GM12878 (cell line): Measurements from ENCODE around the gene COQ8B. TPM values are rescaled to one million over a fixed set of nuclear protein-coding genes. Genes with fewer than 3 reads are reported as not detected.

Experiments
- ATAC-seq: fragments of 200-7000 bp; cut with Tn5 transposase; 3 replicates; pipeline ENCODE4 v1.9.1; 2020; ENCODE audit warnings: mild to moderate bottlenecking, moderate library complexity
- BruUV-seq: library from RNA; stranded (reverse); fragments of 400-500 nt; replicated peaks from 2 replicates; lab custom pipeline; 2021; lab: Mats Ljungman, UMichigan
- CTCF ChIA-PET: fragments of 300-600 bp; sonication (Branson Sonifier 250); formaldehyde crosslinking; extraction: SDS; loops from one replicate; lab custom pipeline; 2021; ENCODE audit warnings: inconsistent platforms; lab: Yijun Ruan, JAX
- POLR2A ChIA-PET: fragments of 350-600 bp; formaldehyde crosslinking; extraction: SDS; loops from one replicate; lab custom pipeline; 2021; ENCODE audit warnings: inconsistent platforms; lab: Charles Lee
- RAD21 ChIA-PET: fragments of 300-600 bp; sonication (Branson Sonifier 250); formaldehyde crosslinking; loops from one replicate; lab custom pipeline; 2023; ENCODE audit warnings: antibody characterized with exemption; ENCODE audit not compliant: unreplicated experiment; lab: Charles Lee
- SMC1A ChIA-PET: fragments of 300-600 bp; sonication (Branson Sonifier 250); formaldehyde crosslinking; loops from one replicate; lab custom pipeline; 2023; ENCODE audit not compliant: unreplicated experiment, uncharacterized antibody; lab: Charles Lee
- DNase-seq: peaks from one replicate; pipeline ENCODE4 v3.0.0-alpha.2; 2011; ENCODE audit warnings: low read depth, low spot score
- FAIRE-seq: peaks from 3 replicates; lab custom pipeline; 2011; peaks lifted over from hg19 to GRCh38; lab: Jason Lieb, UNC
- H2AFZ ChIP-seq: 2 replicates; pipeline ENCODE4 v1.6.0; 2011; ENCODE audit warnings: low read depth, low read length, control low read depth; ENCODE audit not compliant: control insufficient read depth
- H3K27ac ChIP-seq: 2 replicates; pipeline ENCODE4 v1.5.1; 2011; ENCODE audit warnings: control low read depth; ENCODE audit not compliant: control insufficient read depth, insufficient read depth
- H3K27me3 ChIP-seq, 2 experiments: replicated peaks in 1 of 2; 2 replicates each; pipeline versions ENCODE4 v1.6.0 to v1.6.1; 2011; ENCODE audit warnings: low read length in 1 of 2; ENCODE audit not compliant: control insufficient read depth in 2 of 2, insufficient read depth in 2 of 2
- H3K36me3 ChIP-seq, 2 experiments: 2 replicates each; pipeline ENCODE4 v1.5.1; 2011; ENCODE audit warnings: low read length in 1 of 2; ENCODE audit not compliant: control insufficient read depth in 2 of 2, insufficient read depth in 2 of 2
- H3K4me1 ChIP-seq: 2 replicates; pipeline ENCODE4 v1.6.1; 2011; ENCODE audit warnings: mild to moderate bottlenecking, low read length, moderate library complexity, mixed read lengths; ENCODE audit not compliant: control insufficient read depth, insufficient read depth
- H3K4me2 ChIP-seq: 2 replicates; pipeline ENCODE4 v1.6.0; 2011; ENCODE audit warnings: control low read depth; ENCODE audit not compliant: control insufficient read depth, insufficient read depth
- H3K4me3 ChIP-seq: fragments of 200-600 bp; sonication (generic); 2 replicates; pipeline ENCODE4 v1.5.1; 2016
- H3K79me2 ChIP-seq: 2 replicates; pipeline ENCODE4 v1.6.0; 2011; ENCODE audit warnings: low read length; ENCODE audit not compliant: control insufficient read depth, insufficient read depth
- H3K9ac ChIP-seq: 2 replicates; pipeline ENCODE4 v1.8.0; 2011; ENCODE audit warnings: low read length, control low read depth, mixed read lengths; ENCODE audit not compliant: control insufficient read depth, insufficient read depth
- H3K9me3 ChIP-seq: replicated peaks from 3 replicates; pipeline ENCODE4 v1.5.1; 2011; ENCODE audit warnings: mild to moderate bottlenecking, low read length; ENCODE audit not compliant: control insufficient read depth, insufficient read depth
- H4K20me1 ChIP-seq: 2 replicates; pipeline ENCODE4 v1.6.0; 2011; ENCODE audit not compliant: control insufficient read depth, insufficient read depth
- CBX5 ChIP-seq: sonication (generic); IDR thresholded peaks from 2 replicates; pipeline ENCODE4 v1.6.1; 2016; ENCODE audit warnings: low read depth, moderate library complexity, mild to moderate bottlenecking, inconsistent platforms
- CEBPB ChIP-seq, 2 experiments: fragments of 150-350 bp in 1 of 2; IDR thresholded peaks; 2 replicates each; pipeline ENCODE4 v1.6.1; 2012 to 2014; ENCODE audit warnings: low read depth in 2 of 2, low read length in 2 of 2, borderline replicate concordance in 1 of 2, inconsistent platforms in 1 of 2
- FOS ChIP-seq: IDR thresholded peaks from 3 replicates; pipeline ENCODE4 v1.6.1; 2011; ENCODE audit warnings: borderline replicate concordance; ENCODE audit not compliant: insufficient read length; ENCODE audit errors: extremely low read depth
- MEF2B ChIP-seq: fragments of 450-650 bp; IDR thresholded peaks from 2 replicates; pipeline ENCODE4 v1.6.1; 2018; ENCODE audit warnings: mild to moderate bottlenecking, moderate library complexity; ENCODE audit not compliant: partially characterized antibody, poor library complexity, severe bottlenecking
- PAX5 ChIP-seq: IDR thresholded peaks from 2 replicates; pipeline ENCODE4 v1.6.1; 2011; ENCODE audit warnings: low read depth, low read length, borderline replicate concordance
- RCOR1 ChIP-seq: conservative IDR thresholded peaks from 2 replicates; pipeline ENCODE4 v1.6.1; 2012; ENCODE audit warnings: low read depth, low read length, improper control_type of control experiment
- TCF12 ChIP-seq: IDR thresholded peaks from 2 replicates; pipeline ENCODE4 v1.6.1; 2011; ENCODE audit warnings: low read depth, mild to moderate bottlenecking, low read length
- YBX1 ChIP-seq: fragments of 450-650 bp; IDR thresholded peaks from 2 replicates; pipeline ENCODE4 v1.6.1; 2016; ENCODE audit warnings: antibody characterized with exemption
- ZNF592 ChIP-seq: fragments of 450-650 bp; IDR thresholded peaks from 2 replicates; pipeline ENCODE4 v1.6.1; 2017; ENCODE audit warnings: mild to moderate bottlenecking, moderate library complexity
- ZNF687 ChIP-seq: fragments of 450-650 bp; IDR thresholded peaks from 2 replicates; pipeline ENCODE4 v1.6.1; 2017; ENCODE audit warnings: mild to moderate bottlenecking, moderate library complexity
- WGBS: methylation state at CpG from one replicate; pipeline ENCODE4 v1.1.6; 2016; ENCODE audit warnings: low lambda C conversion rate; ENCODE audit not compliant: insufficient replicate concordance, insufficient coverage; ENCODE audit errors: missing lambda C conversion rate; 5-methylcytosine and 5-hydroxymethylcytosine counted together
- in situ Hi-C: fragments of 300-500 bp; cut with MboI; formaldehyde crosslinking; loops from 9 replicates; pipeline ENCODE4 v1.14.3; 2018; ENCODE audit warnings: mixed read lengths
- intact Hi-C: fragments of 100-400 bp; cut with micrococcal nuclease; formaldehyde crosslinking; loops from one replicate; pipeline ENCODE4 v1.14.2; 2022; ENCODE audit not compliant: unreplicated experiment
- polyA plus RNA-seq, 11 experiments: library from polyadenylated mRNA; depleted of rRNA in 4 of 11; unstranded in 6 of 11; stranded (reverse) in 5 of 11; fragments of >200 nt; fragmentation: Nextera tagmentation in 4 of 11; fragmentation: Illumina TruSeq in 1 of 11; extraction: Ambion mirVana in 4 of 11; extraction: Trizol in 1 of 11; gene quantifications; 1 replicate in 1 of 11; 2 replicates in 10 of 11; pipeline versions ENCODE4 v1.2.1 to v1.2.3, GENCODE V29; 2011 to 2016; ENCODE audit warnings: inconsistent platforms in 2 of 11, missing spikeins in 2 of 11, low read depth in 1 of 11
- total RNA-seq, 4 experiments: library from RNA; depleted of rRNA in 3 of 4; stranded (reverse); fragments of >200 nt in 3 of 4; fragmentation: Illumina TruSeq in 1 of 4; extraction: Trizol in 1 of 4; gene quantifications; 2 replicates each; pipeline versions ENCODE4 v1.2.1 to v1.2.3, GENCODE V29; 2013 to 2021

The COQ8B gene
- total and polyA plus RNA-seq, 10 of the 15 experiments (the other 5 are each of a cell fraction or from before 2014, with no cell fraction given) = 0.39 to 37.1 (median 16.8) TPM

GRCh38 chr19:40642757-40643305 is 73.9 kb downstream of the COQ8B start (continued):
- TF ChIP-seq ZNF687 (no peak), PAX5 (no peak), RCOR1 (no peak), MEF2B (no peak), CBX5 (no peak)

DNA sequence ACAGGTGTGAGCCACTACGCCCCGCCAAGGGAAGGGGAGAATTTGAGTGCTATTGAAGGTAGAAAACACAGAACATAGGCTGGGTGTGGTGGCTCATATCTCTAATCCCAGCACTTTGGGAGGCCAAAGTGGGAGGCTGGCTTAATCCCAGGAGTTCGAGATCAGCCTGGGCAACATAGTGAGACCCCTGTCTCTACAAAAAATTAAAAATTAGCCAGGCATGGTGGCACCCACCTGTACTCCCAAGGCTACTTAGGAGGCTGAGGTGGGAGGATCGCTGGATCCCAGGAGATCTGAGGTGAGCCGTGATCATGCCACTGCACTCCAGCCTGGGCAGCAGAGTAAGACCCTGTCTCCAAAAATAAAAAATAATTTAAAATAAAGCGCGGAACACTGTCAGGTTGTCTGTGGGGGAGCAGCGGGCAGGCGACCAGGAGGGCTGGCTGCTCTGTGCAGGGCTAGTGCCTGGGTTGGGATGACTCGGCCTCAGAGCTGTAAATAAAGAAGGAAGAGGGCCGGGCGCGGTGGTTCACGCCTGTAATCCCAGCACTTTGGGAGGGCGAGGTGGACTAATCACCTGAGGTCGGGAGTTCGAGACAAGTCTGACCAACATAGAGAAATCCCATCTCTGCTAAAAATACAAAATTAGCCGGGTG is 74.5 kb downstream of the COQ8B start:
- in situ Hi-C loops = no loop called here
- Histone ChIP-seq H3K36me3 (no peaks in the 10 kb centered on the region), H3K27me3 (no peaks in the 10 kb centered on the region), H3K9me3 (no peaks in the 10 kb centered on the region), H3K79me2 (no peaks in the 10 kb centered on the region), H3K9ac (no peak overlapping the region), H3K4me3 (no peak overlapping the region), H3K27ac (no peak overlapping the region), H4K20me1 (no peaks in the 10 kb centered on the region), H2AFZ (no peak overlapping the region), H3K4me1 (peaks cover 5% of the 10 kb centered on the region; the same call in 1 of the 2 replicates), H3K4me2 (no peak overlapping the region)
- ChIA-PET RAD21 (no interaction called here), CTCF (interaction anchor here (1.2 kb wide), 1 partner anchor 497 kb away, joined by 3 read pairs; no protein-coding TSS in a partner anchor), SMC1A (no interaction called here), POLR2A (no interaction called here)
- no peak for ATAC-seq
- TF ChIP-seq CEBPB (IDR thresholded peaks at IDR 0.05; ENCODE audit: borderline replicate concordance in 1 of 2, low read depth in 2 of 2, low read length in 2 of 2) (no peak), TCF12 (no peak), YBX1 (no peak), FOS (no peak), ZNF592 (no peak)
- intact Hi-C loops = no loop called here
- no peak for FAIRE-seq
- no peak for DNase-seq
- BruUV-seq = no TSS peak
- 82% methylated on average over 18 of the region's 18 CpGs for WGBS
